WTC11 (cell line): ENCODE data around the gene USP15. TPM values are rescaled to one million over a fixed set of nuclear protein-coding genes. Genes with fewer than 3 reads are reported as not detected.

ENCODE experiments used
- ATAC-seq: fragments of 200-7000 bp; cut with Tn5 transposase; 2 replicates; pipeline ENCODE4 v1.10.0; 2021; ENCODE audit warnings: mild to moderate bottlenecking, moderate library complexity
- CTCF ChIA-PET: fragments of 300-600 bp; sonication (Branson Sonifier 250); formaldehyde crosslinking; loops from one replicate; lab custom pipeline; 2021; ENCODE audit warnings: antibody characterized with exemption; lab: Charles Lee
- POLR2A ChIA-PET: fragments of 350-600 bp; sonication (Branson Sonifier 250); formaldehyde crosslinking; loops from one replicate; lab custom pipeline; 2021; ENCODE audit warnings: antibody characterized with exemption; lab: Charles Lee
- DNase-seq: peaks from one replicate; pipeline ENCODE4 v3.0.0; 2021; ENCODE audit warnings: low spot score
- H3K27ac Mint-ChIP-seq: 2 replicates; pipeline ENCODE4 v1.8.0; 2021; ENCODE audit warnings: mixed read lengths
- H3K27me3 Mint-ChIP-seq: 2 replicates; pipeline ENCODE4 v1.8.0; 2021; ENCODE audit warnings: low read depth, mild to moderate bottlenecking, moderate library complexity, mixed read lengths
- H3K36me3 Mint-ChIP-seq: 2 replicates; pipeline ENCODE4 v1.8.0; 2021; ENCODE audit warnings: mixed read lengths
- H3K4me1 Mint-ChIP-seq: 2 replicates; pipeline ENCODE4 v1.8.0; 2022; ENCODE audit warnings: mixed read lengths
- H3K4me3 Mint-ChIP-seq: 2 replicates; pipeline ENCODE4 v1.8.0; 2021; ENCODE audit warnings: mild to moderate bottlenecking, moderate library complexity, mixed read lengths
- H3K9me3 Mint-ChIP-seq: 2 replicates; pipeline ENCODE4 v1.8.0; 2021; ENCODE audit warnings: mixed read lengths
- ATF6 ChIP-seq: sonication (generic); formaldehyde crosslinking; IDR thresholded peaks from 2 replicates; pipeline ENCODE4 v1.8.1; 2023; ENCODE audit warnings: mild to moderate bottlenecking, missing genetic modification reagents
- CREB1 ChIP-seq: sonication (generic); formaldehyde crosslinking; IDR thresholded peaks from 2 replicates; pipeline ENCODE4 v1.8.0; 2023; ENCODE audit warnings: mild to moderate bottlenecking, missing genetic modification reagents
- E2F4 ChIP-seq: sonication (generic); formaldehyde crosslinking; IDR thresholded peaks from 2 replicates; pipeline ENCODE4 v1.8.1; 2022; ENCODE audit warnings: low read depth, mild to moderate bottlenecking, moderate library complexity, missing genetic modification reagents, borderline replicate concordance
- EMX1 ChIP-seq: fragments of 250-450 bp; sonication (Bioruptor Pico); IDR thresholded peaks from 2 replicates; pipeline ENCODE4 v1.8.0; 2021; ENCODE audit warnings: mild to moderate bottlenecking
- FOXJ3 ChIP-seq: sonication (generic); formaldehyde crosslinking; IDR thresholded peaks from 2 replicates; pipeline ENCODE4 v1.9.0; 2021; ENCODE audit warnings: missing genetic modification reagents, mild to moderate bottlenecking, borderline replicate concordance
- FOXP4 ChIP-seq: sonication (generic); formaldehyde crosslinking; IDR thresholded peaks from 2 replicates; pipeline ENCODE4 v1.8.0; 2022; ENCODE audit warnings: mild to moderate bottlenecking, missing genetic modification reagents
- JAZF1 ChIP-seq: fragments of 250-450 bp; sonication (Bioruptor Pico); IDR thresholded peaks from 2 replicates; pipeline ENCODE4 v1.9.0; 2021; ENCODE audit warnings: moderate library complexity, mild to moderate bottlenecking, inconsistent platforms
- MLX ChIP-seq: sonication (generic); formaldehyde crosslinking; IDR thresholded peaks from 2 replicates; pipeline ENCODE4 v1.8.1; 2023; ENCODE audit warnings: mild to moderate bottlenecking, missing genetic modification reagents, moderate library complexity
- MYBL2 ChIP-seq: sonication (generic); formaldehyde crosslinking; IDR thresholded peaks from 2 replicates; pipeline ENCODE4 v1.8.1; 2023; ENCODE audit warnings: mild to moderate bottlenecking, moderate library complexity, missing genetic modification reagents
- NFE2L1 ChIP-seq: sonication (generic); formaldehyde crosslinking; IDR thresholded peaks from 2 replicates; pipeline ENCODE4 v1.8.1; 2023; ENCODE audit warnings: missing genetic modification reagents
- NR2C2 ChIP-seq: sonication (generic); formaldehyde crosslinking; IDR thresholded peaks from 2 replicates; pipeline ENCODE4 v1.8.0; 2022; ENCODE audit warnings: mild to moderate bottlenecking, missing genetic modification reagents
- RELA ChIP-seq: sonication (generic); formaldehyde crosslinking; IDR thresholded peaks from 2 replicates; pipeline ENCODE4 v1.8.1; 2022; ENCODE audit warnings: missing genetic modification reagents, mild to moderate bottlenecking, borderline replicate concordance
- SMAD3 ChIP-seq: sonication (generic); formaldehyde crosslinking; IDR thresholded peaks from 2 replicates; pipeline ENCODE4 v1.8.0; 2022; ENCODE audit warnings: missing genetic modification reagents, mild to moderate bottlenecking, borderline replicate concordance
- SMAD4 ChIP-seq: sonication (generic); formaldehyde crosslinking; IDR thresholded peaks from 2 replicates; pipeline ENCODE4 v1.8.0; 2022; ENCODE audit warnings: mild to moderate bottlenecking, missing genetic modification reagents
- TEAD1 ChIP-seq: sonication (generic); formaldehyde crosslinking; IDR thresholded peaks from 2 replicates; pipeline ENCODE4 v1.8.0; 2022; ENCODE audit warnings: mild to moderate bottlenecking, missing genetic modification reagents
- TEAD4 ChIP-seq: sonication (generic); formaldehyde crosslinking; IDR thresholded peaks from 2 replicates; pipeline ENCODE4 v1.8.0; 2022; ENCODE audit warnings: mild to moderate bottlenecking, missing genetic modification reagents
- USF2 ChIP-seq: sonication (generic); formaldehyde crosslinking; IDR thresholded peaks from 2 replicates; pipeline ENCODE4 v1.8.1; 2023; ENCODE audit warnings: mild to moderate bottlenecking, missing genetic modification reagents, moderate library complexity
- ZBTB21 ChIP-seq: sonication (generic); formaldehyde crosslinking; IDR thresholded peaks from 2 replicates; pipeline ENCODE4 v1.8.1; 2023; ENCODE audit warnings: mild to moderate bottlenecking, missing genetic modification reagents, borderline replicate concordance
- ZMAT4 ChIP-seq: fragments of 250-450 bp; sonication (Bioruptor Pico); IDR thresholded peaks from 2 replicates; pipeline ENCODE4 v1.9.0; 2021; ENCODE audit warnings: mild to moderate bottlenecking
- ZNF219 ChIP-seq: sonication (generic); formaldehyde crosslinking; IDR thresholded peaks from 2 replicates; pipeline ENCODE4 v1.8.0; 2023; ENCODE audit warnings: missing genetic modification reagents, mild to moderate bottlenecking, borderline replicate concordance
- ZNF232 ChIP-seq: sonication (generic); formaldehyde crosslinking; IDR thresholded peaks from 2 replicates; pipeline ENCODE4 v1.8.0; 2022; ENCODE audit warnings: mild to moderate bottlenecking, missing genetic modification reagents
- ZNF317 ChIP-seq: sonication (generic); formaldehyde crosslinking; IDR thresholded peaks from 2 replicates; pipeline ENCODE4 v1.8.1; 2023; ENCODE audit warnings: low read depth, mild to moderate bottlenecking, moderate library complexity, missing genetic modification reagents, borderline replicate concordance
- ZNF396 ChIP-seq: fragments of 250-450 bp; sonication (Bioruptor Pico); IDR thresholded peaks from 2 replicates; pipeline ENCODE4 v1.8.0; 2021; ENCODE audit warnings: mild to moderate bottlenecking, moderate library complexity, borderline replicate concordance
- ZNF423 ChIP-seq: fragments of 250-450 bp; sonication (Bioruptor Pico); IDR thresholded peaks from 2 replicates; pipeline ENCODE4 v2.1.2; 2022; ENCODE audit warnings: mild to moderate bottlenecking, moderate library complexity
- total RNA-seq: library from RNA; stranded (reverse); gene quantifications from 3 replicates; pipeline ENCODE4 v1.2.3, GENCODE V29; 2021

The USP15 gene
- total RNA-seq, 1 experiment from 2014 or later: 37.2 TPM

GRCh38 chr12:62267026-62267425 lies 6.8 kb downstream of the USP15 start (continued):
- TF ChIP-seq ZNF317 (CRISPR knock-in tag): no peak
- TF ChIP-seq, all 79 proteins: peak for 0

- ATAC-seq (no peak), DNase-seq (no peak)
- no peak overlapping the region for H3K4me3 Mint-ChIP-seq
- ChIA-PET CTCF (no interaction called here), POLR2A (no interaction called here)
- TF ChIP-seq NR2C2 (CRISPR knock-in tag) (no peak), SMAD4 (CRISPR knock-in tag) (no peak), ZNF232 (CRISPR knock-in tag) (no peak), MLX (CRISPR knock-in tag) (no peak), ZNF396 (CRISPR knock-in tag) (no peak), E2F4 (no peak), USF2 (CRISPR knock-in tag) (no peak)
- no peaks in the 10 kb centered on the region for H3K36me3 Mint-ChIP-seq
- no peaks in the 10 kb centered on the region for H3K27me3 Mint-ChIP-seq
- no peak overlapping the region for H3K27ac Mint-ChIP-seq
- no peaks in the 10 kb centered on the region for H3K4me1 Mint-ChIP-seq
- H3K9me3 Mint-ChIP-seq: no peaks in the 10 kb centered on the region
These were observed 7.3 kb downstream of the USP15 start for GRCh38 chr12:62267480-62267879.

- Mint-ChIP-seq H3K4me1 (no peaks in the 10 kb centered on the region), H3K27ac (no peak overlapping the region)
These were observed 8.8 kb downstream of the USP15 start for GRCh38 chr12:62268956-62269355.

More at GRCh38 chr12:62268956-62269355, 8.8 kb downstream of the USP15 start:
- no peak overlapping the region for H3K4me3 Mint-ChIP-seq
- DNase-seq (no peak), ATAC-seq (no peak)
- ChIA-PET POLR2A (no interaction called here), CTCF (no interaction called here)
- no peaks in the 10 kb centered on the region for H3K9me3 Mint-ChIP-seq
- H3K27me3 Mint-ChIP-seq: no peaks in the 10 kb centered on the region
- no peaks in the 10 kb centered on the region for H3K36me3 Mint-ChIP-seq
- TF ChIP-seq USF2 (CRISPR knock-in tag): no peak
- TF ChIP-seq ATF6 (CRISPR knock-in tag): no peak
- no peak for TF ChIP-seq TEAD4 (CRISPR knock-in tag)
- no peak for TF ChIP-seq EMX1
- TF ChIP-seq FOXJ3 (CRISPR knock-in tag): no peak
- TF ChIP-seq TEAD1 (CRISPR knock-in tag): no peak
- no peak for TF ChIP-seq ZBTB21
- no peak for TF ChIP-seq JAZF1
- TF ChIP-seq NFE2L1 (CRISPR knock-in tag): no peak
- no peak for TF ChIP-seq ZMAT4
- no peak for TF ChIP-seq ZNF423 (CRISPR knock-in tag)
- TF ChIP-seq SMAD3 (CRISPR knock-in tag): no peak
- no peak for TF ChIP-seq MLX (CRISPR knock-in tag)
- TF ChIP-seq RELA (CRISPR knock-in tag): no peak
- no peak for TF ChIP-seq MYBL2 (CRISPR knock-in tag)
- TF ChIP-seq CREB1 (CRISPR knock-in tag): no peak
- TF ChIP-seq ZNF219 (CRISPR knock-in tag): no peak
- TF ChIP-seq FOXP4 (CRISPR knock-in tag): no peak
